DOHH2 (cell line): ENCODE results near the gene IL2RA.

Source experiments
- H3F3A ChIP-seq: fragments of 200-600 bp; sonication (generic), shearing (Covaris generic); 2 replicates; pipeline ENCODE4 v1.6.0; 2016; ENCODE audit warnings: antibody characterized with exemption, mild to moderate bottlenecking; ENCODE audit not compliant: control insufficient read depth, insufficient read depth
- H3K27ac ChIP-seq: fragments of 200-600 bp; sonication (generic); 2 replicates; pipeline ENCODE4 v1.5.1; 2014; ENCODE audit warnings: low read depth, mild to moderate bottlenecking, low read length, moderate library complexity
- H3K27me3 ChIP-seq: fragments of 200-600 bp; sonication (generic); 2 replicates; pipeline ENCODE4 v1.6.1; 2014; ENCODE audit warnings: mild to moderate bottlenecking, low read length, mixed read lengths; ENCODE audit not compliant: control insufficient read depth
- H3K36me3 ChIP-seq: fragments of 200-600 bp; sonication (generic); 2 replicates; pipeline ENCODE4 v1.6.1; 2014; ENCODE audit warnings: mild to moderate bottlenecking, low read length, moderate library complexity, mixed read lengths; ENCODE audit not compliant: control insufficient read depth
- H3K4me1 ChIP-seq: fragments of 200-600 bp; sonication (generic); 2 replicates; pipeline ENCODE4 v1.6.1; 2014; ENCODE audit warnings: mild to moderate bottlenecking, low read length, mixed read lengths; ENCODE audit not compliant: control insufficient read depth
- H3K4me2 ChIP-seq: fragments of 200-600 bp; sonication (generic); 2 replicates; pipeline ENCODE4 v1.6.0; 2014; ENCODE audit warnings: mild to moderate bottlenecking, low read length, moderate library complexity
- H3K4me3 ChIP-seq: fragments of 200-600 bp; sonication (generic); 2 replicates; pipeline ENCODE4 v1.5.1; 2014; ENCODE audit warnings: mild to moderate bottlenecking, low read length, mixed read lengths
- H3K79me2 ChIP-seq: fragments of 200-600 bp; sonication (generic); 2 replicates; pipeline ENCODE4 v1.6.1; 2014; ENCODE audit warnings: mild to moderate bottlenecking, low read length, mixed read lengths; ENCODE audit not compliant: control insufficient read depth
- H3K9me2 ChIP-seq: fragments of 200-600 bp; sonication (generic); replicated peaks from 2 replicates; pipeline ENCODE4 v1.6.1; 2014; ENCODE audit warnings: mild to moderate bottlenecking, low read length, mixed read lengths; ENCODE audit not compliant: control insufficient read depth
- H3K9me3 ChIP-seq: fragments of 200-600 bp; sonication (generic); 2 replicates; pipeline ENCODE4 v1.6.1; 2014; ENCODE audit warnings: antibody characterized with exemption, low read length, mixed read lengths; ENCODE audit not compliant: control insufficient read depth, insufficient read depth
- H4K20me1 ChIP-seq: fragments of 200-600 bp; sonication (generic); 2 replicates; pipeline ENCODE4 v1.6.0; 2014; ENCODE audit warnings: low read depth, mild to moderate bottlenecking, antibody characterized with exemption, low read length, moderate library complexity; ENCODE audit not compliant: control insufficient read depth, insufficient read depth
- CTCF ChIP-seq: fragments of 200-600 bp; sonication (generic); IDR thresholded peaks from one replicate; pipeline ENCODE4 v1.5.1; 2014; ENCODE audit warnings: antibody characterized with exemption, mild to moderate bottlenecking, low read depth, low read length; ENCODE audit not compliant: poor library complexity, severe bottlenecking
- EZH2phosphoT487 ChIP-seq: fragments of 200-600 bp; sonication (generic); IDR thresholded peaks from 2 replicates; pipeline ENCODE4 v1.6.1; 2017; ENCODE audit warnings: borderline replicate concordance, mild to moderate bottlenecking, antibody characterized with exemption, low read length, moderate library complexity, mixed read lengths

IL2RA gene

GRCh38 chr10:6017781-6018354, 44.3 kb downstream of the IL2RA start:
- no peak overlapping the region for H3K27ac ChIP-seq
- no peak overlapping the region for H3K4me3 ChIP-seq
- H3K4me1 ChIP-seq: peaks cover 14% of the 10 kb centered on the region
- no peaks in the 10 kb centered on the region for H3K9me3 ChIP-seq
- no peaks in the 10 kb centered on the region for H3K36me3 ChIP-seq
- no peaks in the 10 kb centered on the region for H3K9me2 ChIP-seq
- no peaks in the 10 kb centered on the region for H3F3A ChIP-seq
- H3K79me2 ChIP-seq: no peaks in the 10 kb centered on the region
- TF ChIP-seq CTCF (no peak), EZH2phosphoT487 (no peak)
- no peaks in the 10 kb centered on the region for H3K27me3 ChIP-seq
- H4K20me1 ChIP-seq: no peaks in the 10 kb centered on the region
- H3K4me2 ChIP-seq: no peak overlapping the region

- Histone ChIP-seq H4K20me1 (no peaks in the 10 kb centered on the region), H3K79me2 (no peaks in the 10 kb centered on the region), H3K36me3 (no peaks in the 10 kb centered on the region), H3K27me3 (no peaks in the 10 kb centered on the region), H3K4me3 (peak overlapping the region; percentile 8; the same call in 1 of the 2 replicates), H3K4me2 (peak overlapping the region; percentile 52), H3K4me1 (peaks cover 14% of the 10 kb centered on the region), H3K9me2 (no peaks in the 10 kb centered on the region), H3K27ac (no peak overlapping the region), H3F3A (no peaks in the 10 kb centered on the region), H3K9me3 (no peaks in the 10 kb centered on the region)
- TF ChIP-seq CTCF (peak; percentile 82), EZH2phosphoT487 (no peak)
These were observed 47.9 kb downstream of the IL2RA start for GRCh38 chr10:6014241-6014761.

- no peaks in the 10 kb centered on the region for H3K36me3 ChIP-seq
- no peak overlapping the region for H3K27ac ChIP-seq
These were observed 48.6 kb downstream of the IL2RA start for GRCh38 chr10:6013413-6014192.

More at GRCh38 chr10:6013413-6014192, 48.6 kb downstream of the IL2RA start:
- no peaks in the 10 kb centered on the region for H3K9me3 ChIP-seq
- H3K4me1 ChIP-seq: peaks cover 14% of the 10 kb centered on the region
- H3F3A ChIP-seq: no peaks in the 10 kb centered on the region
- no peaks in the 10 kb centered on the region for H4K20me1 ChIP-seq
- H3K9me2 ChIP-seq: no peaks in the 10 kb centered on the region
- H3K4me2 ChIP-seq: peak overlapping the region; percentile 52
- no peak overlapping the region for H3K4me3 ChIP-seq
- no peaks in the 10 kb centered on the region for H3K27me3 ChIP-seq
- TF ChIP-seq CTCF: no peak
- TF ChIP-seq EZH2phosphoT487: no peak
- no peaks in the 10 kb centered on the region for H3K79me2 ChIP-seq
